H1 (cell line): Measurements from ENCODE around the gene CD276. TPM values are rescaled to one million over a fixed set of nuclear protein-coding genes. Genes with fewer than 3 reads are reported as not detected.

Source experiments
- CTCF ChIA-PET: fragments of 300-600 bp; sonication (Branson Sonifier 250); formaldehyde crosslinking; loops from one replicate; lab custom pipeline; 2021; ENCODE audit not compliant: partially characterized antibody; lab: Charles Lee
- POLR2A ChIA-PET: fragments of 300-600 bp; sonication (Branson Sonifier 250); formaldehyde crosslinking; loops from one replicate; lab custom pipeline; 2021; ENCODE audit warnings: inconsistent platforms; ENCODE audit not compliant: partially characterized antibody; lab: Charles Lee
- DNase-seq, 2 experiments: peaks; one replicate each; pipeline versions ENCODE4 v3.0.0 to v3.0.0-alpha.2; 2010 to 2022; ENCODE audit warnings: low spot score in 2 of 2, low read depth in 1 of 2, mixed read lengths in 1 of 2
- FAIRE-seq: peaks from 2 replicates; lab custom pipeline; 2011; peaks lifted over from hg19 to GRCh38; lab: Jason Lieb, UNC
- H2AFZ ChIP-seq: 2 replicates; pipeline ENCODE4 v1.8.1; 2012; ENCODE audit warnings: low read length, inconsistent platforms
- H2AK5ac ChIP-seq: 2 replicates; pipeline ENCODE4 v1.6.1; 2013; ENCODE audit warnings: low read depth, low read length
- H2BK120ac ChIP-seq: replicated peaks from 2 replicates; pipeline ENCODE3; 2013; ENCODE audit warnings: low read depth, low read length, inconsistent platforms
- H2BK12ac ChIP-seq: 2 replicates; pipeline ENCODE4 v1.6.1; 2013; ENCODE audit warnings: low read depth, low read length
- H2BK15ac ChIP-seq: 2 replicates; pipeline ENCODE4 v1.6.1; 2013; ENCODE audit warnings: low read length
- H2BK20ac ChIP-seq: 2 replicates; pipeline ENCODE4 v1.6.1; 2013; ENCODE audit warnings: low read length
- H2BK5ac ChIP-seq: 2 replicates; pipeline ENCODE4 v1.6.1; 2013; ENCODE audit warnings: low read depth, low read length
- H3K14ac ChIP-seq: 2 replicates; pipeline ENCODE4 v1.6.1; 2013; ENCODE audit warnings: inconsistent platforms; ENCODE audit not compliant: insufficient read length
- H3K18ac ChIP-seq: 2 replicates; pipeline ENCODE4 v1.6.1; 2013; ENCODE audit warnings: low read length; ENCODE audit errors: extremely low read depth
- H3K23ac ChIP-seq: 2 replicates; pipeline ENCODE4 v1.6.1; 2013; ENCODE audit warnings: inconsistent platforms; ENCODE audit not compliant: insufficient read length
- H3K23me2 ChIP-seq: 2 replicates; pipeline ENCODE4 v1.6.1; 2013; ENCODE audit warnings: low read depth, low read length
- H3K27ac ChIP-seq: 2 replicates; pipeline ENCODE4 v1.6.1; 2011; ENCODE audit warnings: low read depth, low read length, inconsistent platforms
- H3K27me3 ChIP-seq, 4 experiments: replicated peaks in 1 of 4; 1 replicate in 1 of 4; 2 replicates in 3 of 4; pipeline versions ENCODE4 v1.6.1 to v1.8.1; 2011 to 2013; ENCODE audit warnings: low read length in 3 of 4, mild to moderate bottlenecking in 3 of 4, inconsistent platforms in 2 of 4, mixed read lengths in 2 of 4, moderate library complexity in 1 of 4; ENCODE audit not compliant: control insufficient read depth in 3 of 4, insufficient read depth in 3 of 4; ENCODE audit errors: extremely low read depth in 1 of 4
- H3K36me3 ChIP-seq, 4 experiments: 2 replicates each; pipeline versions ENCODE4 v1.6.1 to v1.8.1; 2011 to 2013; ENCODE audit warnings: mild to moderate bottlenecking in 4 of 4, low read length in 3 of 4, moderate library complexity in 2 of 4, control low read depth in 1 of 4, inconsistent platforms in 1 of 4; ENCODE audit not compliant: insufficient read depth in 4 of 4, control insufficient read depth in 2 of 4
- H3K4ac ChIP-seq: replicated peaks from 2 replicates; pipeline ENCODE3; 2013; ENCODE audit warnings: low read length, low read depth, mixed read lengths, inconsistent platforms; ENCODE audit not compliant: insufficient read length
- H3K4me1 ChIP-seq, 4 experiments: replicated peaks in 1 of 4; 1 replicate in 1 of 4; 2 replicates in 3 of 4; pipeline versions ENCODE4 v1.6.1 to v1.8.1; 2011 to 2013; ENCODE audit warnings: low read length in 3 of 4, inconsistent platforms in 2 of 4, mixed read lengths in 1 of 4; ENCODE audit not compliant: insufficient read depth in 4 of 4, control insufficient read depth in 3 of 4
- H3K4me2 ChIP-seq, 2 experiments: 2 replicates each; pipeline versions ENCODE4 v1.6.1 to v1.8.1; 2011 to 2013; ENCODE audit warnings: low read depth in 2 of 2, low read length in 2 of 2, control low read depth in 1 of 2, inconsistent platforms in 1 of 2, mild to moderate bottlenecking in 1 of 2; ENCODE audit not compliant: insufficient read depth in 1 of 2
- H3K4me3 ChIP-seq, 4 experiments: fragments of 200-600, 300-600 bp in 1 of 4; sonication (generic), shearing (Covaris generic), sonication (Bioruptor Twin) in 1 of 4; 2 replicates each; pipeline versions ENCODE4 v1.5.1 to v1.8.1; 2011 to 2016; ENCODE audit warnings: low read length in 4 of 4, low read depth in 3 of 4, control low read depth in 2 of 4, inconsistent platforms in 2 of 4, mild to moderate bottlenecking in 2 of 4, mixed read lengths in 1 of 4, moderate library complexity in 1 of 4; ENCODE audit not compliant: insufficient read depth in 2 of 4; ENCODE audit errors: extremely low read depth in 1 of 4
- H3K56ac ChIP-seq: replicated peaks from 2 replicates; pipeline ENCODE3; 2013; ENCODE audit warnings: low read depth, mild to moderate bottlenecking, mixed read lengths, low read length, inconsistent platforms; ENCODE audit not compliant: insufficient read length
- H3K79me1 ChIP-seq: 2 replicates; pipeline ENCODE4 v1.6.1; 2013; ENCODE audit warnings: low read depth, low read length, control low read depth
- H3K79me2 ChIP-seq, 2 experiments: 2 replicates each; pipeline versions ENCODE4 v1.6.1 to v1.8.1; 2012 to 2013; ENCODE audit warnings: low read length in 2 of 2, mild to moderate bottlenecking in 2 of 2, inconsistent platforms in 1 of 2; ENCODE audit not compliant: insufficient read depth in 2 of 2, control insufficient read depth in 1 of 2
- H3K9ac ChIP-seq, 4 experiments: replicated peaks in 1 of 4; 1 replicate in 1 of 4; 2 replicates in 3 of 4; pipeline versions ENCODE4 v1.6.1 to v1.8.1; 2011 to 2013; ENCODE audit warnings: low read depth in 3 of 4, low read length in 3 of 4, control low read depth in 2 of 4, mild to moderate bottlenecking in 2 of 4, moderate library complexity in 2 of 4, inconsistent platforms in 1 of 4; ENCODE audit errors: extremely low read depth in 1 of 4
- H3K9me3 ChIP-seq, 2 experiments: 2 replicates each; pipeline versions ENCODE4 v1.6.1 to v1.8.1; 2012 to 2013; ENCODE audit warnings: mild to moderate bottlenecking in 2 of 2, moderate library complexity in 2 of 2, control low read depth in 1 of 2, inconsistent platforms in 1 of 2, low read depth in 1 of 2, low read length in 1 of 2, mixed read lengths in 1 of 2; ENCODE audit not compliant: insufficient read depth in 2 of 2
- H4K20me1 ChIP-seq, 2 experiments: replicated peaks in 1 of 2; 2 replicates each; pipeline versions ENCODE3 to v1.8.1; 2011 to 2013; ENCODE audit warnings: inconsistent platforms in 2 of 2, low read length in 2 of 2, mild to moderate bottlenecking in 1 of 2; ENCODE audit not compliant: insufficient read depth in 2 of 2, control insufficient read depth in 1 of 2
- H4K5ac ChIP-seq: 2 replicates; pipeline ENCODE4 v1.6.1; 2013; ENCODE audit warnings: low read length, low read depth, mixed read lengths, inconsistent platforms; ENCODE audit not compliant: insufficient read length
- H4K8ac ChIP-seq: 2 replicates; pipeline ENCODE4 v1.8.0; 2013; ENCODE audit warnings: mild to moderate bottlenecking, moderate library complexity, low read length, inconsistent platforms; ENCODE audit not compliant: insufficient read depth; ENCODE audit errors: extremely low read depth
- H4K91ac ChIP-seq: replicated peaks from 2 replicates; pipeline ENCODE3; 2013; ENCODE audit warnings: low read length, mixed read lengths, inconsistent platforms; ENCODE audit not compliant: insufficient read length
- EZH2 ChIP-seq: fragments of 200-600 bp; sonication (generic); IDR thresholded peaks from 2 replicates; pipeline ENCODE4 v1.7.1; 2012; ENCODE audit warnings: low read depth, mild to moderate bottlenecking, moderate library complexity, low read length, inconsistent platforms; ENCODE audit not compliant: severe bottlenecking
- GTF2F1 ChIP-seq: IDR thresholded peaks from 2 replicates; pipeline ENCODE4 v1.6.1; 2012; ENCODE audit warnings: low read depth, low read length, improper control_type of control experiment, borderline replicate concordance
- HDAC2 ChIP-seq, 2 experiments: fragments of 300-600 bp in 1 of 2; sonication (generic) in 1 of 2; IDR thresholded peaks; 2 replicates each; pipeline ENCODE4 v1.6.1; 2011 to 2012; ENCODE audit warnings: low read depth in 2 of 2, low read length in 2 of 2, mild to moderate bottlenecking in 2 of 2, moderate library complexity in 2 of 2, borderline replicate concordance in 1 of 2, inconsistent platforms in 1 of 2
- HDAC6 ChIP-seq: IDR thresholded peaks from one replicate; pipeline ENCODE4 v1.7.1; 2012; ENCODE audit warnings: low read depth, mild to moderate bottlenecking, inconsistent platforms, low read length, moderate library complexity
- KDM1A ChIP-seq: fragments of 200-600, 300-600 bp; sonication (generic); IDR thresholded peaks from 2 replicates; pipeline ENCODE4 v1.7.1; 2016; ENCODE audit warnings: mild to moderate bottlenecking, low read length, borderline replicate concordance
- MAFK ChIP-seq: IDR thresholded peaks from 2 replicates; pipeline ENCODE4 v1.6.1; 2012; ENCODE audit warnings: low read depth, mild to moderate bottlenecking, improper control_type of control experiment, low read length
- POLR2AphosphoS5 ChIP-seq: IDR thresholded peaks from 2 replicates; pipeline ENCODE4 v1.6.1; 2011; ENCODE audit warnings: low read depth, low read length
- RAD21 ChIP-seq, 2 experiments: IDR thresholded peaks in 1 of 2; conservative IDR thresholded peaks in 1 of 2; 2 replicates each; pipeline ENCODE4 v1.6.1; 2011; ENCODE audit warnings: low read depth in 2 of 2, low read length in 2 of 2, improper control_type of control experiment in 1 of 2, inconsistent platforms in 1 of 2, mild to moderate bottlenecking in 1 of 2, moderate library complexity in 1 of 2
- SIN3A ChIP-seq, 2 experiments: IDR thresholded peaks in 1 of 2; conservative IDR thresholded peaks in 1 of 2; 2 replicates each; pipeline ENCODE4 v1.6.1; 2011 to 2012; ENCODE audit warnings: low read length in 2 of 2, improper control_type of control experiment in 1 of 2, low read depth in 1 of 2, mild to moderate bottlenecking in 1 of 2
- SP2 ChIP-seq: IDR thresholded peaks from 2 replicates; pipeline ENCODE4 v1.6.1; 2012; ENCODE audit warnings: mild to moderate bottlenecking, low read length, inconsistent platforms
- TAF7 ChIP-seq: optimal IDR thresholded peaks from 2 replicates; pipeline ENCODE3; 2011; ENCODE audit warnings: low read depth, mild to moderate bottlenecking, inconsistent platforms, low read length, moderate library complexity, borderline replicate concordance
- polyA plus RNA-seq, 7 experiments: library from polyadenylated mRNA; depleted of rRNA in 3 of 7; stranded (reverse) in 5 of 7; unstranded in 2 of 7; fragments of >200 nt in 5 of 7; fragments of 200-250 nt in 2 of 7; gene quantifications; 1 replicate in 5 of 7; 2 replicates in 1 of 7; 4 replicates in 1 of 7; pipeline versions ENCODE4 v1.2.1 to v1.2.3, GENCODE V29; 2011 to 2013; ENCODE audit warnings: missing spikeins in 2 of 7, mixed read lengths in 2 of 7
- total RNA-seq: library from RNA; stranded (reverse); fragmentation: NEBNext Ultra II Directional; extraction: Animal tissue kit (Norgen Biotek cat#: 25700); gene quantifications from 2 replicates; pipeline ENCODE4 v1.2.1, GENCODE V29; 2021

CD276 gene
- total and polyA plus RNA-seq, 2 of the 8 experiments (the other 6 are each of a cell fraction or from before 2014, with no cell fraction given), result 156 to 158 TPM

- ChIA-PET CTCF (interaction anchor here (0.5 to 3.8 kb wide), 10 partner anchors 9 to 212 kb away, joined by 3 to 21 read pairs (median 4); no protein-coding TSS in a partner anchor), POLR2A (no interaction called here)
- no peaks in the 10 kb centered on the region for H3K9me3 ChIP-seq
- no peak overlapping the region for H3K18ac ChIP-seq
- no peak for DNase-seq
- TF ChIP-seq POLR2AphosphoS5, result no peak
- TF ChIP-seq HDAC6, result no peak
- TF ChIP-seq MAFK, result no peak
- TF ChIP-seq RAD21 (IDR thresholded peaks at IDR 0.05 in 1 of 2, conservative IDR thresholded peaks at IDR 0.05 in 1 of 2; ENCODE audit: low read depth in 2 of 2, low read length in 2 of 2), result no peak
- TF ChIP-seq TAF7, result no peak
- TF ChIP-seq HDAC2 (IDR thresholded peaks at IDR 0.05; ENCODE audit: borderline replicate concordance in 1 of 2, low read depth in 2 of 2, low read length in 2 of 2), result peak in 1 of 2 experiments; percentile 45; a peak in 1 of 4 replicates
- TF ChIP-seq SP2, result no peak
- TF ChIP-seq GTF2F1, result no peak
- TF ChIP-seq KDM1A, result peak; percentile 88
- no peak for TF ChIP-seq EZH2
- no peak for TF ChIP-seq SIN3A (conservative IDR thresholded peaks at IDR 0.05 in 1 of 2, IDR thresholded peaks at IDR 0.05 in 1 of 2; ENCODE audit: low read depth in 1 of 2, low read length in 2 of 2)
- H2BK20ac ChIP-seq, result no peak overlapping the region
- H3K4me2 ChIP-seq, result no peak overlapping the region
- H2BK12ac ChIP-seq, result no peak overlapping the region
- no peak overlapping the region for H2AK5ac ChIP-seq
- no peak overlapping the region for H3K4me3 ChIP-seq
- H3K4me1 ChIP-seq, result peaks cover 7 to 13% (median 11%) of the 10 kb centered on the region in 4 experiments; a peak in 6 of 7 replicates
- H3K23ac ChIP-seq, result no peak overlapping the region
- no peak overlapping the region for H4K91ac ChIP-seq
- H3K27ac ChIP-seq, result no peak overlapping the region
- H3K27me3 ChIP-seq, result peaks cover 0 to 15% (median 7%) of the 10 kb centered on the region in 4 experiments; a peak in 6 of 7 replicates
- H3K79me2 ChIP-seq, result no peaks in the 10 kb centered on the region
- no peaks in the 10 kb centered on the region for H3K36me3 ChIP-seq
- no peak overlapping the region for H2BK120ac ChIP-seq
- H3K9ac ChIP-seq, result no peak overlapping the region
- no peak overlapping the region for H3K4ac ChIP-seq
- no peak overlapping the region for H2BK5ac ChIP-seq
- H4K5ac ChIP-seq, result no peak overlapping the region
- peaks cover 7% of the 10 kb centered on the region; the same call in 1 of the 2 replicates for H3K23me2 ChIP-seq
- no peak overlapping the region for H2AFZ ChIP-seq
- no peak overlapping the region for H2BK15ac ChIP-seq
- no peaks in the 10 kb centered on the region for H4K20me1 ChIP-seq
- no peaks in the 10 kb centered on the region for H3K79me1 ChIP-seq
- H3K14ac ChIP-seq, result no peak overlapping the region
- FAIRE-seq, result no peak
- H3K56ac ChIP-seq, result no peak overlapping the region
- no peak overlapping the region for H4K8ac ChIP-seq
These were observed 73.4 kb downstream of the CD276 start for GRCh38 chr15:73757571-73757970.
